Effector memory CD8-positive, alpha-beta T cell (primary cell): ENCODE data around the gene ARID1B.

ENCODE experiments used
- ATAC-seq: fragments of 150-1000 bp; cut with Tn5 transposase; replicated peaks from 2 replicates; pipeline ENCODE4 v1.10.0; 2021; ENCODE audit warnings: mild to moderate bottlenecking, moderate library complexity
- DNase-seq, 3 experiments: peaks; one replicate each; pipeline ENCODE4 v3.0.0; 2021
- H3K27ac Mint-ChIP-seq, 2 donors: one replicate each; pipeline ENCODE4 v1.8.0; 2022; ENCODE audit warnings: mild to moderate bottlenecking in 2 of 2, mixed read lengths in 2 of 2, moderate library complexity in 2 of 2
- H3K27me3 Mint-ChIP-seq, 2 donors: one replicate each; pipeline ENCODE4 v1.8.0; 2022; ENCODE audit warnings: mixed read lengths in 2 of 2
- H3K36me3 Mint-ChIP-seq: one replicate; pipeline ENCODE4 v1.8.0; 2022; ENCODE audit warnings: mild to moderate bottlenecking, moderate library complexity, mixed read lengths; ENCODE audit not compliant: insufficient read depth
- H3K4me1 Mint-ChIP-seq, 2 donors: one replicate each; pipeline ENCODE4 v1.8.0; 2022; ENCODE audit warnings: low read depth in 2 of 2, mixed read lengths in 2 of 2
- H3K4me3 Mint-ChIP-seq, 2 donors: one replicate each; pipeline ENCODE4 v1.8.0; 2022; ENCODE audit warnings: mild to moderate bottlenecking in 2 of 2, mixed read lengths in 2 of 2, moderate library complexity in 2 of 2
- H3K9me3 Mint-ChIP-seq, 2 donors: one replicate each; pipeline ENCODE4 v1.8.0; 2022; ENCODE audit warnings: mixed read lengths in 2 of 2

ARID1B gene

DNA sequence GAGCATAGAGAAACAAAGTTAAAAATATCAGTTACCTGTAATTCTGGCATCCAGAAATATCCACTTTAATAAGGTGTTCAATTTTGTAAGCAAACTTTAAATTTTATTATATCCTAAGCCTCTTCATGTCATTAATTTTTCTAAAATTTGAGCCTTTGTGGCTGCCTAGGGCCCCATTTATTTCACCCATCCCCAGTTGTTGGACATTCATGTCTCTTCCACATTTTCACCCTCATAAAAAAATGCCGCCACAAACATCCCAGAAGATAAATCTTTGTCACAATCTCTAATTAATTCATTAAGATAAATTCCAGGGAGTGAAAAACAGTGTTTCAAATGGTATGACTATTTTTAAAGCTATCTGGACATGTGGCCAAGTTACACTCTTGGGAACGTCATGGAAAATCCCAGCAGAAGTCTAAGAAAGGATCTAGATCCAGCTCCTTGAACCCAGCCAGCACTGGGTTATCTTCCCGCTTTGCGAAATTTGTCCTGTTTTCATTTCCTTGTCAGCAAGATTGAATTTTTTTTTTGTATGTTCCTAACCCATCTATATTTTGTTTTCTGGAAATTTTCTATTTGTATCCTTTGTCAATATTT is 448.9 kb downstream of the ARID1B start:
- Mint-ChIP-seq H3K9me3 (no peaks in the 10 kb centered on the region), H3K4me3 (no peak overlapping the region), H3K36me3 (peaks cover 8% of the 10 kb centered on the region), H3K27me3 (peaks cover 0 to 31% of the 10 kb centered on the region in 2 donors), H3K4me1 (peaks cover 22 to 31% of the 10 kb centered on the region in 2 donors), H3K27ac (no peak overlapping the region)
- ATAC-seq: no peak
- DNase-seq: no peak

DNA sequence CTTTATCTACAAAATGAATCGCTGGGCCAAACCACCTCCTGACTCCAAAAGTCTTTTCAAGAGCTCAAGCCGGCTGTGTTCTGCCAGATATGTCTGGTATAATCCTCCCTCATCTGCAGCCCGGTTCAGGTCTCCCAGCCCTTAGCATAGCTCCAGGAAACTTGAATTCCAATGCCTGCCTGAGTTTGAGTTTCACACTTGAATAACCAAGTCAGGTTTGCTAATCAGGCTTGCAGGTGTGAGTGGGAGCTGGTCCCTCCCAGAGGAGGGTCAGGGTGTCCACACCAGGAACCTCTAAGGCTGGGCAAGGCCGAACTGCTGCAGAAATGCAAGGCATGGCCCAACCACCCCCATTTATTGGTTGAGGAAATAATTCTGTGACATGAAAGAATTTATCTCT is 449.6 kb downstream of the ARID1B start:
- no peak for DNase-seq
- no peak overlapping the region for H3K4me3 Mint-ChIP-seq
- H3K27ac Mint-ChIP-seq: no peak overlapping the region
- ATAC-seq: no peak
- peaks cover 7% of the 10 kb centered on the region for H3K36me3 Mint-ChIP-seq
- H3K9me3 Mint-ChIP-seq: no peaks in the 10 kb centered on the region
- peaks cover 1 to 37% of the 10 kb centered on the region in 2 donors for H3K27me3 Mint-ChIP-seq
- peaks cover 20 to 24% of the 10 kb centered on the region in 2 donors for H3K4me1 Mint-ChIP-seq

DNA sequence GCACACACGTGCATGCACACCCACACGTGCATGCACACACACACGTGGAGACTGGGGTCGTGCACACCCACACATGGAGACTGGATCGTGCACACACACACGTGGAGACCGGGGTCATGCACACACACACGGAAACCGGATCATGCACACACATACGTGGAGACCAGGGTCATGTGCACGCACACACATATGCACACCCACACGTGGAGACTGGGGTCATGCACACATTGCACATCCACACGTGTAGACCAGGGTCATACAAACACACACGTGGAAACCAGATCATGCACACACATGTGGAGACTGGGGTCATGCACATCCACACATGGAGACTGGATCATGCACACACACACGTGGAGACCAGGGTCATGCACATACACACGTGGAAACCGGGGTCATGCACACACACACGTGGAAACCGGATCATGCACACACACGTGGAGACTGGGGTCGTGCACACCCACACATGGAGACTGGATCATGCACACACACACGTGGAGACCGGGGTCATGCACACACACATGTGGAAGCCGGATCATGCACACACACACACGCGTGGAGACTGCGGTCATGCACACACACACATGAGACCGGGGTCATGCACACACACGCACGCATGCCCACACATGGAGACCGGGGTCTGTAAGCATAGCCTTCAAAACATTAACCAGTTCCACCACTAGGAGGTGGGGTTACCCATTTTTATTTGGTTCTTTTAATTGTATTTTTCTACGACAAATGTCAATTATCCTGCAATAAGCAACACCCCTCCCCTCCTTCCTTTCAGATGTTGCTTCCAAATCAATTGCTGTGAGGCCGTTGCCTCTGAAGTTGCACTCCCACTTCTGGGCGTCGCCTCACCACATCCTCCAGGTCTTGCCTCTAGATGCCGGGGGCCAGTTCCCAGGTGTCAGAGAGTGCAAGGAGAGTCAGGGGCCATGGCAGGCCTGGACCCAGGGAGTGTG is 450.3 kb downstream of the ARID1B start:
- peak; percentile 14 for ATAC-seq
- Mint-ChIP-seq H3K27ac (no peak overlapping the region), H3K27me3 (peaks cover 5 to 40% of the 10 kb centered on the region in 2 donors), H3K4me3 (peak overlapping the region in 1 of 2 donors; percentile 5), H3K4me1 (peaks cover 19 to 21% of the 10 kb centered on the region in 2 donors), H3K9me3 (no peaks in the 10 kb centered on the region), H3K36me3 (peaks cover 4% of the 10 kb centered on the region)
- no peak for DNase-seq

DNA sequence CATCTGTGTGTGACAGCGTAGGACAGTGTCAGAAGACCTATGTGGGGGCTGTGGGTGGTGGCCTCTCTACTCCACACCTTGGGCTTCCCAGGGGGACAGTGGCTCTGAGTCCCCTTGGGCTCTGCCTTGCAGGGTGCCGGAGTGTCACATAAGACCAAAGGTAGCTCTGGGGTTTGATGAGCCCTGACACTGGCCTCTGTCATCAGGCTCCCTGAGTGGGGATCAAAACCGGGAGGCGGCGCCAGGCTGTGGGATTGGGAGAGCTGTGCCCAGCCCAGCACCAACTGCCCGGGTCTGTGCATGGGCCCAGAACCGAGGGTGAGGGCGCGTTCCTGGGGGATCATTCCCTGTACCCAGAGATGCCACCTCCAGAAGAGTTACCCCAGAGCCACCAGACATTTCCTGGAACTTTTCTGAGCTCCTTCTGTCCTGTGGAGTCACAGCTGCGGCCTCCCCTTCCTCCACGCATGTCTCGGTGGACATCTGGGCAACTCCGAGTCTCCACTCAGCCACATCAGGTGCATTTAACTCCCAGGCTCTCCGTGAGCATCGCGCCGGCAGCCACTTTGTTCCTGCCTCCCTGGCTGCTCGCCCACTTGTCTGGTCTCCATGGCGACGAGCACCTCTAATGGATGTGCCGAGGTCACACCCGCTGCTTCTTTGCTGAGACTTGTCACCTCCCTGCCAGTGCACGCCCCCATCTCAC is 451.4 kb downstream of the ARID1B start:
- ATAC-seq: no peak
- H3K4me3 Mint-ChIP-seq: no peak overlapping the region
- H3K27me3 Mint-ChIP-seq: peaks cover 6 to 42% of the 10 kb centered on the region in 2 donors
- DNase-seq: no peak
- no peaks in the 10 kb centered on the region for H3K36me3 Mint-ChIP-seq
- no peaks in the 10 kb centered on the region for H3K9me3 Mint-ChIP-seq
- H3K27ac Mint-ChIP-seq: no peak overlapping the region
- H3K4me1 Mint-ChIP-seq: peaks cover 14% of the 10 kb centered on the region in 2 donors

DNA sequence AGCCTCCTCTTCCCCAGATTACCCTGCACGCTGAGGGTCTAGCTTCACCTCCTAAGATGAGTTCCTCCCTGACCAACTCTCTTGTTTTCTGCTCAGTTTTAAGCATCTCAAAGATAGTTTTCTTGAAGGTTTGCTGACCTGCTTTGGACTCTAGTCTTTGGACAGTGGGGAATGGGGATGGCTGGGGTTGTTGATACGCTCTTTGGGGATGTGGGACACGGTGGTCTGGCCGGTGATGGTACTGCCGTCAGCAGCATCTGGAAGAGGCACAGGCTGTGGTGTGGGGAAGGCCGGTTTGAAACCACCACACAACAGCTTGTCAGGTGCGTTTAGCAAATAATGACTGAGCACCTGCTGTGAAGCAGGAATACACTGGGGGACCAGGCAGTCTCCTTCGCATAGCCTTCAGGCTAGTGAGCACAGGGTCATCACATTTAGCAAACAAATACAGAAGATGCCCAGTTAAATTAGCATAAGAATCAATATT is 452.0 kb downstream of the ARID1B start:
- no peak overlapping the region for H3K27ac Mint-ChIP-seq
- H3K4me3 Mint-ChIP-seq: no peak overlapping the region
- no peaks in the 10 kb centered on the region for H3K36me3 Mint-ChIP-seq
- H3K27me3 Mint-ChIP-seq: peaks cover 12 to 48% of the 10 kb centered on the region in 2 donors
- DNase-seq (no peak), ATAC-seq (no peak)
- H3K4me1 Mint-ChIP-seq: peaks cover 14% of the 10 kb centered on the region in 2 donors
- H3K9me3 Mint-ChIP-seq: no peaks in the 10 kb centered on the region

DNA sequence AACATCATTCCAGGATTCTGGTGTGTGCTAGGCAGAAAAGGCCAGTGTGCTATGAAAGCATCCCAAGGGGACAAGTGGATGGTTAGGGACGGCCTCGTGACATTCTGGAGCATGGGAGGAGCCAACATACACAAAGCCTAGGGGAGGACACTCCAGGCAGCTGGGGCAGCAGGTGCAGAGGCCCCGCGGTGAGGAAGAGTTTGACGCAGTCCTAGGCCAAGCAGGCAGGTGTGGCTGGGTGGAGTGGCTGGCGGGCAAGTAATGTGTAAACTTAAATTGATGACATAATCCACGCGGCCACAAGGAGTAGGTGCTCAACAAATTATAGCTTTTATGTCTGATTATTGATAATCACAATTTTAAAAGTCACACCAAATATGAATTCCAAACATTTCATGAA is 452.5 kb downstream of the ARID1B start:
- DNase-seq: no peak
- Mint-ChIP-seq H3K36me3 (no peaks in the 10 kb centered on the region), H3K9me3 (no peaks in the 10 kb centered on the region), H3K27ac (no peak overlapping the region), H3K27me3 (peaks cover 16 to 53% of the 10 kb centered on the region in 2 donors), H3K4me1 (peaks cover 14 to 15% of the 10 kb centered on the region in 2 donors), H3K4me3 (no peak overlapping the region)
- ATAC-seq: no peak

DNA sequence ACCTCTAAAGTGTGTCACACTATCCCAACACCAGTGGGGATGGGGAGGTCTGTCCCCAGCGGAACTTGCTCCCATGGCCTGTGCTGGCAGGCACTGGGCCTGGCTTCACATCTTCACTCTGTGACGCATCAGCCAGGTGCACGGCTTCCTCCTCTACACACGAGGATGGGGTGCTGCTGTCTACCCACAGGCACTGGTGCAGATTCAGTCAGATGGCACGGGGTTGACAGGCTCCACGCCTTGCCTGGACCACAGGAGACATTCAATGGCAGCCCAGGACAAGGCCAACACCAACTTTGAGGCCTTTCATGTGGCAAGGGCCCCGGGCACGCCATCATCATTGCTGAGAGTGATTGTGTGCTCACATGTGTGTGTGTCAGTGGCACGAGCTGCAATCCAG is 453.7 kb downstream of the ARID1B start:
- Mint-ChIP-seq H3K9me3 (no peaks in the 10 kb centered on the region), H3K27me3 (peaks cover 16 to 65% of the 10 kb centered on the region in 2 donors), H3K4me3 (no peak overlapping the region), H3K4me1 (peaks cover 21 to 24% of the 10 kb centered on the region in 2 donors), H3K36me3 (peaks cover 6% of the 10 kb centered on the region), H3K27ac (no peak overlapping the region)
- ATAC-seq (no peak), DNase-seq (no peak)

DNA sequence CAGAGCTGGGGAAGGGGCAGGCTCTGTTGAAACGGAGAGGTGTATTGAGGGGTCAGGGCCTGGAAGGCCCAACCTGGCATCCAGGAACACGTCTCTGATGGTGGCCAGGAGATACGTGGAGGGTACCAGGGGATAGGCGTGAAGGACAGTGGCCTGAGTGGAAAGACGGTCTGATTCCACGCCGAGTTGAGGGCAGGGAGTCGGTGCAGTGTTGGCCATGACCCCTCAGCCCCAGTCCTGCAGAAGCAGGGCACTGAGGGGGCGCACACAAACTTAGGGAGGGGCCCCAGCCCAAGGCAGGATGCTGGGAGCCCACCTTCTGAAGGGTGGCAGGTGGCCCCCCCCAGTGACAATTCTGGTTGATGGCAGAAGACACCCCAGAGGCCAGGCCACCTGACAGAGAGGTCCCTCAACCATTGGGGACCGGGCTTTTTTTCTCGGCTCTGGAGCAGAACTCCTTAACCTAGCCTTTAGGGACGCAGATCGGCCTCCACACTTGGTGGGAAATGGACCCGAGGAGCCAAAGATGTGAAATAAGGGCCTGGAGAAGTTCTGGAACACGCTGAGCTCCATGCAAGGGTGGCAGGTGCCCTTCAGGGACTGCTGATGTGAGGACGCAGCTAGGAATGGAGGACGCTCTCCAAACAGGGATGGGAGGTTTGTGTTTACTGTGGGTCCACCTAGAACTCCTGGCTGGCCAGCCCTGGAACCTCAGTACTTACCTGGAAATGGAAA is 455.1 kb downstream of the ARID1B start:
- DNase-seq (no peak), ATAC-seq (no peak)
- Mint-ChIP-seq H3K36me3 (peaks cover 6% of the 10 kb centered on the region), H3K27me3 (peaks cover 16 to 67% of the 10 kb centered on the region in 2 donors), H3K27ac (no peak overlapping the region), H3K4me1 (peaks cover 25% of the 10 kb centered on the region in 2 donors), H3K9me3 (no peaks in the 10 kb centered on the region), H3K4me3 (no peak overlapping the region)

DNA sequence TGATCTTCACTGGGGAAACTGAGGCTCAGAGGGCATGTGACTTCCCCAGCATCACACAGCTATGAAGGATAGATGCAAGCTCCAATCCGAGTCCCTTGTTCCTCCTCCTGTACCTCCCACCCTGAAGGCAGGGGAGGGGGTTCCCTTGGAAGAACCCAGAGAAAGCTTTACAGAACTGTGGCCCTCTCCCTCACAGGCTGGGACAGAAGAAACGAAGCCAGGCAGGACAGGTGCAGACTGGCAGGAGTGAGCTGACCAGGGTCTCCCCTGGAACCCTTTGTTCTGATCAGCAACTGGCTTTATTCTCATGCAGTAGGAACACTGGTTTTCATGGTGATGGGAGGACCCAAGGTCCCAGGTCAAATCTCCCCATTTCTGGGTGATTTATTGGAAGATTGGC is 456.0 kb downstream of the ARID1B start:
- ATAC-seq (no peak), DNase-seq (no peak)
- Mint-ChIP-seq H3K4me1 (peaks cover 22% of the 10 kb centered on the region in 2 donors), H3K4me3 (no peak overlapping the region), H3K36me3 (peaks cover 8% of the 10 kb centered on the region), H3K27me3 (peaks cover 16 to 67% of the 10 kb centered on the region in 2 donors), H3K27ac (no peak overlapping the region), H3K9me3 (peaks cover 1 to 4% of the 10 kb centered on the region in 2 donors)

DNA sequence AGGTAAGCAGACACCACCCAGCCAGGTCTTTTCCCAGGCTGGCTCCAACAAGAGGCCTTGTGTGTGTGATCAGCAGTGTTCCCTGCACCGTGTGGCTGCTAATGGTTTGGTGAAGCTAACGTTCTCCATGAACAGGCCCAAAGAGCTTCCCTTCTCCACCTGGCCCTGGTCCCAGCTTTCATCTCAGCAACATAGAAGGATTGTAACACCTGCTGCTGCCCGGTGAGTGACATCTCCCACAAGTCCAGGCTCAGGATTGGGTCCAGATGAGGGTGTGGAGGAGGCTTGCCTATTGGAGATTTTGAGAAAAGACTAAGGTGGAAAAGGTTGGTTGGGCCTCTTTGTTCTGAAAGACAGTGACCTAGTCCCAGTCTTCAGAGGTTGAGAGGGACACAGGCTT is 456.5 kb downstream of the ARID1B start:
- DNase-seq: no peak
- Mint-ChIP-seq H3K4me3 (peak overlapping the region in 1 of 2 donors; percentile 95), H3K27ac (no peak overlapping the region), H3K9me3 (peaks cover 3 to 8% of the 10 kb centered on the region in 2 donors), H3K27me3 (peaks cover 16 to 65% of the 10 kb centered on the region in 2 donors), H3K4me1 (peaks cover 25% of the 10 kb centered on the region in 2 donors), H3K36me3 (peaks cover 12% of the 10 kb centered on the region)
- no peak for ATAC-seq

DNA sequence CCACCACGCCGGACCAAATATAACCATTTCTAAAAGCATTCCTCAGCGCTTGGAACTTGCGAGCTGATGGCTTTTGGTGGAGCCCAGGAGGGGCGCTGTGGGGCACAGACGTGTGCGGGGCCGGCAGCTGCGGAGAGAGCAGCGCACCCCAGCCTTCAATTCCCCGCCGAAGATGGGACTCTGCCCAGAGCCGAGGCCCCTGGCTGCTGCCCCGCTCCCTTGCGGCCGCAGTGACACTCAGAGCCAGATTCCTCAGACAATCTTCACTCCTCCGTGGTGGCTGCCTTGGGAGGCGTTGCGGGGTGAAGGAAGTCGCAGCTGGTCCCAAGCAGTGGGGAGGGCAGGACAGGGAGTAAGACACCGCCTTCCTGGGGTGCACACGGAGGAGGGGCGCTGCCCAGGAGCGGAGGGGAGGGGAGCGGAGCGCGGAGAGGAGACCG is 458.4 kb downstream of the ARID1B start:
- peak overlapping the region; percentile 94 to 95 for H3K4me3 Mint-ChIP-seq
- H3K9me3 Mint-ChIP-seq: peaks cover 3 to 8% of the 10 kb centered on the region in 2 donors
- peak; percentile 35 to 43 (median 39) for DNase-seq
- H3K36me3 Mint-ChIP-seq: peaks cover 15% of the 10 kb centered on the region
- peak; percentile 73 for ATAC-seq
- H3K27ac Mint-ChIP-seq: peak overlapping the region; percentile 70 to 84
- H3K27me3 Mint-ChIP-seq: peaks cover 16 to 53% of the 10 kb centered on the region in 2 donors
- H3K4me1 Mint-ChIP-seq: peaks cover 19 to 21% of the 10 kb centered on the region in 2 donors

DNA sequence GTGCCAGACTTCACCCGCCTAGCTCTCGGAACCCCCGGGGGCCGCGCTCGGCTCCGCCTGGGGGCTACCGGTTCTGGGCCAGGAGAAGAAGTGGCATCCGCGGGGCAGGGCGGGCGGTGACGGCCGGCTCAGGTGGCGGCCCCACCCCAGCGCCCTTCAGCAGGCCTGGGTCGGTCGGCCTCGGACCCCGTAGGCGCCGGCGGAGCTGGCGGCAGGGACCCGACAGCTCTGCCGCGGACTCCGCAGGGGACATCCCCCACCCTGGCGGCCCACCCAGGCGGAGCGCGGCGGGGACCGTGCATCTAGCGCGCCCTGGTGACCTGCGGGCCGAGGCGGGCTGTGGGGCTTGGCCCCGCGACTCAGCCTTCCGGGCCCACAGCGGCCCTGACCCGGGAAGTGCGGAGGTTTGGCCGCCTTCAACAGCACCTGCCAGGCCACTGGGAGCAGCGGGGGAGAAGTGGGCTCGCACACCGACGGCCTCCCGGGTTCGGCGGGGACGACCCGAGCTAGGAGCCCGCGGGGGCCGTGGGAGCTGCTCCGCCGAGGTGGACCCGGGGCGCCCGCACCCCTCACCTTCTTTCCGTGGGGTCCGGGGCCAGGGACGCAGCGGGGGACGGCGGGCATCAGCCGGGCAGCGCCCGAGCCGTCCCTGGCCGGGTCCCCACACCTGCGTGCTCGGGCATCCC is 459.0 kb downstream of the ARID1B start:
- peak; percentile 45 for ATAC-seq
- H3K27ac Mint-ChIP-seq: peak overlapping the region; percentile 70 to 84
- peaks cover 19 to 21% of the 10 kb centered on the region in 2 donors for H3K4me1 Mint-ChIP-seq
- H3K27me3 Mint-ChIP-seq: peaks cover 16 to 50% of the 10 kb centered on the region in 2 donors
- DNase-seq: peak in 2 of 3 experiments; percentile 13 to 25
- H3K4me3 Mint-ChIP-seq: peak overlapping the region; percentile 94 to 95
- H3K9me3 Mint-ChIP-seq: peaks cover 3 to 8% of the 10 kb centered on the region in 2 donors
- H3K36me3 Mint-ChIP-seq: peaks cover 15% of the 10 kb centered on the region
